Frontal cortex (tissue), 4 donors: ENCODE data around the gene TCTA. TPM values are rescaled to one million over a fixed set of nuclear protein-coding genes. Genes with fewer than 3 reads are reported as not detected.
"Not testable (repeated sequence)": the region's sequence is repeated elsewhere in the genome, so short reads cannot be mapped to it uniquely, and the experiment has no call there.

Source experiments
- DNase-seq, 2 donors: peaks; one replicate each; pipeline ENCODE4 v3.0.0; 2012; ENCODE audit warnings: low spot score in 2 of 2
- FAIRE-seq: peaks from 2 replicates; lab custom pipeline; 2012; peaks lifted over from hg19 to GRCh38; lab: Jason Lieb, UNC
- total RNA-seq: library from RNA; depleted of rRNA; stranded (reverse); fragments of >200 nt; gene quantifications from one replicate; pipeline ENCODE4 v1.2.3, GENCODE V29; 2014
- donor health status: control.
- donor health status: control.
- donor health status: control.

TCTA gene, protein sequence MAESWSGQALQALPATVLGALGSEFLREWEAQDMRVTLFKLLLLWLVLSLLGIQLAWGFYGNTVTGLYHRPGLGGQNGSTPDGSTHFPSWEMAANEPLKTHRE
- 11.0 TPM for total RNA-seq

DNA sequence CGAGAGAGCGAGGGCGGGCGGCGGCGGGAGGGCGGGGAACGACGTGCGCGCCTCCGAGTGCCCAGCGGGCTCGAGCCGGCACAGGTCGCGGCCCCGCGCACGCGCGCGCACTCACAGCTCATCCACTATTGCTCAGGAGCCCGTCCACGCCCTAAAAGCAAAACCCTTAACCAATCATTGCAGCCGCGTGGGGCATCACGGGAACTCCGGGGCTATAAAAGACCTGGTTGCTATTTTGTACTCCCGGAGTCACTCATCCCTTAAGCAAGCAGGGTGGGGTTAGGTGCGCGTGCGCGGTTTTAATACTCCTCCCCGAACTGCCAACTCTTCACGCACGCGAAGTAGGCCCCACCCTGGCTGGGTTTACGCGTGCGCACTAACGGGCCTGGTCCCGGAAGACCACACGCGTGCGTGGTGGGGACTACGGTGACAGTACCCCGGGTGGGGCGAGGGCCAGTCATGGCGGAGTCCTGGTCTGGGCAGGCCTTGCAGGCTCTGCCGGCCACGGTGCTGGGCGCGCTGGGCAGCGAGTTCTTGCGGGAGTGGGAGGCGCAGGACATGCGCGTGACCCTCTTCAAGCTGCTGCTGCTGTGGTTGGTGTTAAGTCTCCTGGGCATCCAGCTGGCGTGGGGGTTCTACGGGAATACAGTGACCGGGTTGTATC lies at the start of gene TCTA, which contains the start of gene RHOA:
TSS of gene TCTA (plus strand) at position 456 of the 664 bp plus-strand sequence. CDS start at position 460, 4 bp downstream.
TSS of gene RHOA (minus strand) at position 9 of the 664 bp plus-strand sequence. CDS start 36,387 bp downstream, outside the sequence.
- DNase-seq (peak; percentile 97 to 98), FAIRE-seq (no peak)

DNA sequence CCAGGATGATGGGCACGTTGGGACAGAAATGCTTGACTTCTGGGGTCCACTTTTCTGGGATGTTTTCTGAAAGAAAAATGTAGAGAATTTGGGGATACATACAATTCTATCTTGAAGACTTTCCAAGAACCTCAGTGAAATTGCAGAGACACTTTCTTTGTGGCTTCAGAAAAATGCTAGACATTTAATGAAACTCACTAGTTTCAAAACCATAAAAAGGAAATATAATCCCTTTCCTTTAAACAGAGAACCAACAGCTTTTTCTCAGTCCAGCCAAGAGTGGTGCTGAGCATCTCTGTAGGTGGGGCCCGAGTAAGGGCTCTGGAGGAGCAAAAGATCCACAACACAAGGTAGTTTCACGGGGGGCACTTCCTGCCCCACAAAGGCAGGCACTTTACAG lies 49.7 kb upstream of the TCTA start:
- FAIRE-seq, result no peak
- no peak for DNase-seq

DNA sequence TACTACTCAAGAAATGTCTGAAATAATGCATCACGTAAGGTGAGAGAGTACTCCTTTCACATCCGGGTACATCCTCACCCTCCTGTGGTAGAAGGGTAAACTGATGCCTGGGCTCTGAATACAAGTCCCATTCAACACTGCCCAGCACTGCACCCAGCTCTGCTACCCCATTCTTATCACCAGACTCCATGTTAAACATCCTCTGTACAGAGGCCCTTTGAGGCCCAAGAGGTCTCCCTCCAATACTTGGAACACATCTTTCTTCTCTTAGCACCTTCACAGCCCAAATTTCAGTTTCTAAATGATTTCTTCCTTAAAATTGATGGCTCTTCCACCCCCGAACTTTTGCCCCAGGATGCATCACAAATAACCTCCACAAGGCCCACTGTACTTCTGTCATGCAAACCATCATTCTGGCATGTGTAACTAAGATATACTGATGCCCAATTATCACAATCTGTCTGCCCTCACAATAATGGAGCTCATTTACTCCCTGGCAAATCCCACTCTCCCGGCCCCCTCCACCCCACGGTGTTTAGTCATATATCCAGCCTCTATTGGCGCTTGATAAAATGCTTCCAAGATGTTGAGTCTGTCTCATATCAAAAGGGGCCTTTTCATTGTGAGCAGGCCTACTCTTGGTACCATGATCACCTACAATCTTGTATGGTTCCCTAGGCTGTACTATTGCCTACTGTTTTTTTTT lies 41.5 kb upstream of the TCTA start:
- FAIRE-seq (no peak), DNase-seq (no peak)

DNA sequence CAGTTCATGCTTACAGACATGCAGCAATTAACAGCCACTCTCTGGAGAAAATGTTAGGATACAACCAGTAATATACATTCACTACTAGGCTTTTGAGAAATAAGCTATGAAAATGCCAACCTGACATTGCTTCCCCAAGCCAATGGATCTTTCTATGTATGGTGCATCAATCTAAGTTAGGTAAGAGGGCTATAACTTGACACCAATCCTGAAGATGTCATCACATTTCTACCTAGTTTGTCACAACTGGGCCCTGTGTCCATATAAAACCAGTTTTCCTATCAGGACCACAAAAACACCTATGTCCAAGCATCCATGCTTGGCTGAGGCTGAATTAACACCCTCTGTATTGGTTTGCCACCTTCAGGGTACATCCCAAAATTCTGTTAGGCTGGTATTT lies 40.3 kb upstream of the TCTA start:
- DNase-seq (no peak), FAIRE-seq (no peak)

DNA sequence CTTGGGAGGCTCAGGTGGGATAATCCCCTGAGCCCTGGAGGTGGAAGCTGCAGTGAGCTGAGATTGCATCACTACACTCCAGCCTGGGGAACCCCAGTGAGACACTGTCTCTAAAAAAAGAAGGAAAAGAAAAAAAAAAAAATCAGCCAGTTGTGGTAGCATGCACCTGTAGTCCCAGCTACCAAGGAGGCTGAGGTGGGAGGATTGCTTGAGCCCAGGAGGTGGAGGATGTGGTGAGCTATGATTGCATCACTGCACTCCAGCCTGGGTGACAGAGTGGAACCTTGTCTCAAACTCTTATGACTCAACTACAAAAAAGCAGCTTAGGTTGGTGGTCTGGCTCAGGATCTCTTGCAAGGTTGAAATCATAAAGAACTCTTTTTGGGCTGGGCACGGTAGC lies 34.7 kb upstream of the TCTA start:
- FAIRE-seq (no peak), DNase-seq (no peak)

DNA sequence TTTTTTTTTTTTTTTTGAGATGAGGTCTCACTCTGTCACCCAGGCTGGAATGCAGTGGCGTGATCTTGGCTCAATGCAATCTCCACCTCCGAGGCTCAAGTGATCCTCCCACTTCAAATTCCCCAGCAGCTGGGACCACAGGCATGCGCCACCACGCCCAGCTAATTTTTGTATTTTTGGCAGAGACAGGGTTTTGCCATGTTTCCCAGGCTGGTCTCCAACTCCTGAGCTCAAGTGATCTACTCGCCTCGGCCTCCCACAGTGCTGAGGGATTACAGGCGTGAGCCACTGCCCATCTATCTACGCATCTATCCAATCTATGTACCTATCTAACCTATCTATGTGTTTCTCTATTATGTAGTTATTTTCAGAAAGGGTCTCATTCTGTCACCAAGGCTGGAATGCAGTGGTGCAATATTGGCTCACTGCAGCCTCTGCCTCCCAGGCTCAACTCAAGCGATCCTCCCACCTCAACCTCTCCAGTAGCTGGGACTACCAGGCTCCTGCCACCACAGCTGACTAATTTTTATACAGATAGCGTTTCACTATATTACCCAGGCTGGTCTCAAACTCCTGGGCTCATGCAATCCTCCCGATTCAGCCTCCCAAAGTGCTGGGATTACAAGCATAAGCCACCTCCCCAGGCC lies 33.9 kb upstream of the TCTA start:
- no peak for DNase-seq
- no peak for FAIRE-seq

DNA sequence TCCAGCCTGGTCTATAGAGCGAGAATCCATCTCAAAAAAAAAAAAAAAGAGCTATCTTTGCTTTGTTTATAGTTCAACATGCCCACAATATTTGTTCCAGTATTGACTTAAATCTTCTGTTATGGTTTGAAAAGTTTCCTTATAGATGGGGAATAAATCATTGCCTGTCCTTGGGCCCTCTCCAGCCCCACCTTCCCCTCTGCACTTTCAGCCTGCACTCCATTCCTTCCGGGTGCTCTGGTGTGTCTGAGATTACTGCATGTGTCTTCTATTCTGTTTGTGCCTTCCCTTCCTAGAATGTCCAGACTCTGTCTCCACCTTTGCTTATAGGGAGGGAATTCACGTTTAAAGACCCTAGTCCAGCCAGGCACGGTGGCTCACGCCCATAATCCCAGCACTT lies 28.8 kb upstream of the TCTA start:
- FAIRE-seq, result no peak
- no peak for DNase-seq

DNA sequence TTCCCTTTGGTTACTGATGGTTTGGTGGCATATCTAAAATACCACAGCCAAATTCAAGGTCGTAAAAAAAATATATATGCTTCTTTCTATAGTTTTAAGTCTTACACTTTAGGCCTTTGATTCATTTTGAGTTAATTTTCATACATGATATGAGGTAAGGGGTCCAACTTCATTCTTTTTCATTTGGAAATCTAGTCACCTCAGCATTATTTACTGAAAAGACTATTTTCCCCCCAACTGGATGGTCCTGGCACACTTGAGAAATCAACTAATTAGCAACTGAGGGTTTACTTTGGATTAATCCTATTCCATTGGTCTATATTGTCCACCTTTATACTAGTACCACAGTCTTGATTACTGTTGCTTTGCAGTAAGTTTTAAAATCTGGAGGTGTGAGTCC lies 26.6 kb upstream of the TCTA start:
- FAIRE-seq (no peak), DNase-seq (no peak)

DNA sequence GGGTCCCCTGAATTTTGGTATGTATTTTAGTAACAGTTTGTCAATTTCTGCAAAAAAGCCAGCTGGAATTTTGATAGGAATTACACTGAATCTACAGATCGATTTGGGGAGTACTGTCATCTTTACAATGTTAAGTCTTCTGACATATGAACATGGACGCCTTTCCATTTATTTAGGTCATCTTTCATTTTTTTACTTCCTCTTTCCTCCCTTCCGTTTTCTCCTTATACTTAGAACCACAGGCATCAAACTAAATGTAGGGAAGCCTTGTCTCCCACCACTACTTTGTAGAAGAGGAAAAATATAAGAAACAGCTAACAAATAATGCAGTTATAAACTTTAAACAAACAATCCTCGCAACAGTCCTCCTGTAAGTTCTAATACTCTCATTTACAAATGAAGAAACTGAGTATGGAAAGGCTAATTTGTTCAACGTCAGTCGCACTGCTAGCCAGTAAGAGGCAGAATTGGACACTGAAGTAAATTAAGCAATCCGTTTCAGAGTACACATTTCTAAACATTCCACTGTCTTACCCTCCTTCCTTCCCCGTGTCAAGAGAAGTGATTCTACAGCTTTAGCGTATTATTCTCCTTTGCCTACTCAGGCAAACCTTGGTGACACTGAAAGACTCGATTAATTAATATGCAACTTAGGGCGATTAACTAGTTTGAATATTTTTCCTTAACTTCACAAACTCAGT lies 26.0 kb upstream of the TCTA start:
- no peak for FAIRE-seq
- DNase-seq, result no peak

DNA sequence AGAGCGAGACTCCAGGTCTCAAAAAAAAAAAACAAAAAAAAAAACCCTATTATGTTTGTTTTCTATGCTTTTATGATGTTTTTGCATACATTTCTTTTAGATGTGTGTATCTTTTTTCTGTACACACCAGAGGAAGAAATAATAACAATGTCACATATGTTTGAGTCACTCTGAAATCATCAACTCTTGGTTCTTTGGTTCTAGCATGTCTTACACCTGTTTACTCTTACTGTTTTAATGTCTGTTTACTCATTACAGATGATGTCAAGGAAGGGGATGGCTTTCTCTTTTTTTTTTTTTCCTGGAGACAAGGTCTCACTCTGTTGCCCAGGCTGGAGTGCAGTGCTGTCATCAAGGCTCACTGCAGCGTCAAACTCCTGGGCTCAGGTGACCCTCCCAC lies 24.5 kb upstream of the TCTA start:
- DNase-seq, result no peak
- FAIRE-seq, result no peak

DNA sequence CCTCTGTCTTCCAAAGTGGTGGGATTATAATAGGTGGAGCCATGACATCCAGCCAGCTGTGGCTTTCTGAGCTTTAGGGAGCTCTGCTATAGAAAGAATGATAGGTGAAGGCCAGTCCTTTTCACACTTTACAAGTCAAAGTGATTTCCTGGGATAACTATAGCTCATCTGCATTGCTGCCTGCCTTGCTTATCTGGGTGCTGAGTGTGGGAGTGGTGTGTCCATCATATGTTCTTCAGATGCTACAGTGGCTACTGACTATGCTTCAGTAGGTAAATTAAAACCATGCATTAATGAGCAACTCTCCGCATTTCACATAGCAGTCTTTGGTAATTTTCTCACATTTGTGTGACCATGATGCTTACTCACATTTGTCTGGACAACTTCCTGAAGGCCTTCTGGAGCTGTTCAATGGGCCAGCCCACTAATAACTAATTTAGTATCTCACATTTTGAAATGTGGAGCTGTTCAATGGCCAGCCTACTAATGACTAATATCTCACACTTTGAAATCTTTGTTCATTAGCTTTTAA lies 23.9 kb upstream of the TCTA start:
- DNase-seq (no peak), FAIRE-seq (no peak)

DNA sequence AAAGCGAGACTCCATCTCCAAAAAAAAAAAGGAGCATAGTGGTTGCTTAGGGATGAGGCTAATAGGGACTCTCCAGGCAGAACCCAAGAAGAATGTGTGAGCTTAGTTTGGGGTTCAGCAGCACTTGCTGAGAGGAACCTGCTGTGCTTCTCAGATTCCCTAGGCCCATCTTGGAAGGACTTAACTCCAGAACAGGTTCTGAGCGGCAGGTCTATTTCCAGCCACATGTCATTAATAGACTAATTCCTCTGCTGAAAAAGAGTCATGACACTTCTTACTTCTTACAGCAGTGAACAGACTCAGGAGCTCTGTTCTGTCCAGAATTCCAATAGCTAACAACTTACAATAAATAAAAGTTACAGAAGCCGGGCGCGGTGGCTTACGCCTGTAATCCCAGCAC lies 22.9 kb upstream of the TCTA start:
- no peak for DNase-seq
- FAIRE-seq, result no peak

DNA sequence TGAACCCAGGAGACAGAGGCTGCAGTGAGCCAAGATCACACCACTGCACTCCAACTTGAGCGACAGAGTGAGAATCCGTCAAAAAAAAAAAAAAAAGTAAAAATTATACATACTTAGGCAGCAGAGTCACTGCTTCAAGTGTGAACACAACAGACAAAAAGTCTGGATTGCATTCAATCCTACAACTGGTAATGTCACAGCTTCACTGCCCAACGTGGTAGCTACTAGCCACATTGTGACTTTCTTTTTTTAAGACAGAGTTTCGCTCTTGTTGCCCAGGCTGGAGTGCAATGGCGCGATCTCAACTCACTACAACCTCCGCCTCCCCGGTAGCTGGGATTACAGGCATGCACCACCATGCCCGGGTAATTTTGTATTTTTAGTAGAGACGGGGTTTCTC lies 20.9 kb upstream of the TCTA start:
- not testable (repeated sequence) for DNase-seq, FAIRE-seq

DNA sequence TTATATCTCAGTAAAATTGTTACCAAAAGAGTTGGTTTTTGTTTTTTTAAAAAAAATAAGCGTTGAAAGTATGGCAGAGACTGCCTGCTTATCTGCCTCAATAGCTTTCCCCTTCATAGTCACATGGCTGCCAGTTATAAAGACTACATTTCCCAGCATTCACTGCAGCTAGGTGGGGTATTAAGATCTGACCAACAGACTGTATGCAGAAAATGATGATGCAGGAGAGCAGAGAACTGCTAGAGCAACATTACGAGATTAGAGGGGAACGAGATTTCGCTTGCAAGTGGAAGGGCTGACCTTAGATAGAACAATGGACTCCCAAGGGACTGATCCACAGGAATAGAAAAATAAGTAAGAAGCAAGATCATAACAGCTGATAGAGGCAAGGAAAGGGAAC lies 14.8 kb upstream of the TCTA start:
- FAIRE-seq (no peak), DNase-seq (no peak)

DNA sequence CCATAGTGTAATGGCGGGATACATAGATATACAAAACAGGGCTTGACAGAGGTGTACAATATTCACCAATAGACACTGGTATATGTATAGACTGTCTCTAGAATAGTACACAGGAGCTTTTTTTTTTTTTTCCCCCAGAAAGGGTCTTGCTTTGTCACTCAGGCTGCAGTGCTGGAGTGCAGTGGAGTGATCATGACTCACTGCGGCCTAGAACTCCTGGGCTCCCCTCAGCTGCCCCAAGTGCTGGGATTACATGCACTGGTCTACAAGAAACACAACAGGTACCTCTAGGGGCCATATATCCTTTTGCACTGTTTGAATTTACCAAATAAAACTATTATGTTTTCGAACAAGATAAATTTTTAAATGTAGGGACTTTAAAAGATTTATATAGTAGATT lies 12.8 kb upstream of the TCTA start:
- no peak for DNase-seq

DNA sequence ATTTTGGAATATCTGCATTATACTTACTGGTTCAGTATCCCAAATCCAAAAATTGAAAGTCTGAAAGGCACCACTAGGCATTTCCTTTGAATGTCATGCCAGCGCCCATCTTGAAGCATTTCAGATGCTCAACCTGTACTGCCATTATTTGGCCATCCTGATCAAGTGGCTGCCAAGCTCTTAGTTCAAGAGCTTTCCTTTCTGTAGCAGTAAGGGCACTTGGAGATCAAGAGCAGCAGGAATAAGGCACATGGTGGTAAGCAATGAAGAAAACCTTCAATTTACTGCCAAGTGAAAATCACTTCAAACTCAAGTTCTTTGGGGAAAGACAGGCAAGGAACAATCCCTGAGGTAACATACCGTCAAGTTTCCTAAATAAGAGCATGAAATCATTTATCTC lies 10.5 kb upstream of the TCTA start:
- FAIRE-seq, result no peak
- no peak for DNase-seq

More for the DNA sequence above, 12.8 kb upstream of the TCTA start:
- no peak for FAIRE-seq

DNA sequence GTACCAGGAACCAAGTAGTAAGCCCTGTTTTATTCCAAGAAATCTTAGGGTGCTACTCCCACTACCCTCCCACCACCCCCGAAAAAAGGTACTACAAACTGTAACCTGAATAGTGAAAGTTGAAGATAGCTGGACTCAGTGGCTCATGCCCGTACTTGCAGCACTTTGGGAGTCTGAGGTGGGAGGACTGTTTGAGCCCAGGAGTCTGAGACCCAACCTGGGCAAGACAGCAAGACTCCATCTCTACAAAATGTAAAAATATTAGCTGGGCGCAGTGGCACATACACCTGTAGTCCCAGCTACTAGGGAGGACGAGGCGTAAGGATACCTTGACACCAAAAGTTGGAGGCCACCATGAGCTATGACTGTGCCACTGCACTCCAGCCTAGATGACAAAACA lies 8.3 kb upstream of the TCTA start:
- DNase-seq (no peak), FAIRE-seq (no peak)

DNA sequence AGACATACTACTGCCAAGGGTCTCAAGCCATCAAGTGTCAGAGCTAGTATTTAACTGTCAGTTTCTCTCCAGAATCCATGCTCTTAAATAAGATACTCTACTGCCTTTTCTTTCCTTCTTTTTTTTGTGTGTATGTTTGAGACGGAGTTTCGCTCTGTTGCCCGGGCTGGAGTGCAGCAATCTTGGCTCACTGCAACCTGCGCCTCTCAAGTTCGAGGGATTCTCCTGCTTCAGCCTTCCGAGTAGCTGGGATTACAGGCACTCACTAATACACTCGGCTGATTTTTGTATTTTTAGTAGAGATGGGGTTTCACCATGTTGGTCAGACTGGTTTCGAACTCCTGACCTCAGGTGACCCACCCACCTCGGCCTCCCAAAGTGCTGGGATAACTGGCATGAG lies 6.7 kb upstream of the TCTA start:
- not testable (repeated sequence) for DNase-seq, FAIRE-seq

DNA sequence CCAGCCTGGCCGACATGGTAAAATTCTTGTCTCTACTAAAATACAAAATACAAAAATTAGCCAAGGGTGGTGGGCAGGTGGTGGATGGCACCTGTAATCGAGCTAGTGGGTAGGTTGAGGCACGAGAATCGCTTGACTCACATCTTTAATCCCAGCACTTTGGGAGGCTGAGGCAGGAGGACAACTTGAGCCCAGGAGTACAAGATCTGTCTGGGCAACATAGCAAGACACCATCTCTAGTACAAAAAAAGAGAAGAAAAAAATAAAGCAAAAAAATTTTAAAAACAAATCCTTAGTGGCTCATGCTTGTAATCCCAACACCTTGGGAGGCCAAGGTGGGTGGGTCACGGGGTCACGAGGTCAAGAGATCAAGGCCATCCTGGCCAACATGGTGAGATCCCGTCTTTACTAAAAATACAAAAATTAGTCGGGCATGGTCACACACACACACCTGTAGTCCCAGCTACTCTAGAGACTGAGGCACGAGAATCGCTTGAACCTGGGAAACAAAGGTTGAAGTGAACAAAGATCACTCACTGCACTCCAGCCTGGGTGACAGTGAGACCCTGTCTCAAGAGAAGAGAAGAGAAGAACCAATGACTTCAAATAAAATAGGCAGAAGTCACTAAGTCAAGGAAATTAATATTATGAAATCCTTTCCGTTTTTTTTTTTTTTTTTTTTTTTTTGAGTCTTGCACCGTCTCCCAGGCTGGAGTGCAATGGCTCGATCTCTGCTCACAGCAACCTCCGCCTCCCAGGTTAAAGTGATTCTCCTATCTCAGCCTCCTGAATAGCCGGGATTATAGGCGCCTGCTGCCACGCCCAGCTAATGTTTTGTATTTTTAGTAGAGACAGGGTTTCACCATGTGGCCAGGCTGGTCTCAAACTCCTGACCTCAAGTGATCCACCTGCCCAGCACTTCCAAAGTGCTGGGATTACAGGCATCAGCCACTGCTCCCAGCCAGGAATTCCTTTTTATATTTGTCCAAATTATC lies 5.4 kb upstream of the TCTA start:
- DNase-seq (no peak), FAIRE-seq (no peak)
